Activated CD8-positive, alpha-beta memory T cell treated with anti-CD3 and anti-CD28 coated beads, Interleukin-2, amount 10 ng/mL, durations not matched to agents 7 days and 5 days (primary cell): ENCODE results near the gene SLCO1B1. TPM values are rescaled to one million over a fixed set of nuclear protein-coding genes. Genes with fewer than 3 reads are reported as not detected.
A peak's percentile ranks its signal among the peaks of the same experiment; 100 is the strongest.
"Not testable (repeated sequence)": the region's sequence is repeated elsewhere in the genome, so short reads cannot be mapped to it uniquely, and the experiment has no call there.

Source experiments
- ATAC-seq: fragments of 150-1000 bp; cut with Tn5 transposase; one replicate; pipeline ENCODE4 v1.10.0; 2021; ENCODE audit warnings: moderate library complexity
- CTCF ChIA-PET: fragments of 350-600 bp; sonication (Branson Sonifier 250); formaldehyde crosslinking; loops from one replicate; lab custom pipeline; 2021; ENCODE audit warnings: antibody characterized with exemption; lab: Charles Lee
- DNase-seq: peaks from one replicate; pipeline ENCODE4 v3.0.0-alpha.2; 2020
- H3K27ac Mint-ChIP-seq: one replicate; pipeline ENCODE4 v1.8.0; 2021; ENCODE audit warnings: mild to moderate bottlenecking, mixed read lengths
- H3K27me3 Mint-ChIP-seq: one replicate; pipeline ENCODE4 v1.8.0; 2021; ENCODE audit warnings: mixed read lengths
- H3K36me3 Mint-ChIP-seq: one replicate; pipeline ENCODE4 v1.8.0; 2021; ENCODE audit warnings: mild to moderate bottlenecking, mixed read lengths
- H3K4me1 Mint-ChIP-seq: one replicate; pipeline ENCODE4 v1.8.0; 2021; ENCODE audit warnings: mixed read lengths
- H3K4me3 Mint-ChIP-seq: one replicate; pipeline ENCODE4 v1.8.0; 2021; ENCODE audit warnings: mild to moderate bottlenecking, moderate library complexity, mixed read lengths
- H3K9me3 Mint-ChIP-seq: one replicate; pipeline ENCODE4 v1.8.0; 2022; ENCODE audit warnings: low read depth, mixed read lengths
- total RNA-seq, 2 experiments: library from RNA; stranded (reverse); gene quantifications; one replicate each; pipeline ENCODE4 v1.2.3, GENCODE V29; 2021

Gene SLCO1B1
- total RNA-seq, 2 experiments from 2014 or later = not detected

DNA sequence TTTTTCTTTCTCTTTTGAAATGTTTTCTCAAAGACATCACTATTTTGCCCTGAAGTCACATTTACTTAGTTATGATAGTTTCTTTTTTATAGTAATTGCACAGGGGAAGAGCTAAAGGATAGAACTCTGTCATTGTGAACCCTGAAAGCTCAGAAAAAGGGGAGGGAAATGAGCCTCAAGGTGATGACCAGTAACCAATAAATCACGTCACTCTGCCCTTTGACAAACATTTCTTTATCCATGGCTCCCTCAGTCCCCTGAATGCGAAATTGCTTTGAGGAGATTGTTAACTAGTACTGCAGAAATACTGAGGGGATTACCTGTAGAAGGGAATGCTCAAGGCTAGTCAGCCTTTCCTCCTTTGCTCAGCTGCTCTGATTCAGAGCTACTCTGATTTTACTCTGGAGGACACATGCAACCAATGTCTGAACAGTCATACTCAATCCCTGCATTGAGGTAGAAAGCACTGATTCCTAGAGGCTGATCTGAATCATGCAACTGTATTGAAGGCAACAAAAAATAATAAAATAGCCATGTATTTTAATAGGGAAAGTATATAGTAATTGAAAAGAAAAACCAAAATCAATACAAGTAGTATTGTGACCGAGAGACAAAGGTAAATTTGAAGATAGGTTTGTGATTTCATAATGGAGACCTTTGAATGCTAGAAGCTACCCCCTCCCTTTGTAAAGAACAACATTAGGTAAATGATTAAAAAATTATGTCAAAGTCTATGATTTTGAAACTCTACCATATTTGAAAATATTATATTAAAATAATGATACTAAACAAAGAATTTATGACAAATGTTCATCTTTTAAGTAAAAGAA, 24.7 kb downstream of the SLCO1B1 start:
- H3K9me3 Mint-ChIP-seq = no peaks in the 10 kb centered on the region
- no peak overlapping the region for H3K4me3 Mint-ChIP-seq
- no peak for DNase-seq
- ATAC-seq = no peak
- H3K27ac Mint-ChIP-seq = no peak overlapping the region
- no peaks in the 10 kb centered on the region for H3K4me1 Mint-ChIP-seq
- no peaks in the 10 kb centered on the region for H3K27me3 Mint-ChIP-seq
- CTCF ChIA-PET = no interaction called here
- H3K36me3 Mint-ChIP-seq = no peaks in the 10 kb centered on the region

DNA sequence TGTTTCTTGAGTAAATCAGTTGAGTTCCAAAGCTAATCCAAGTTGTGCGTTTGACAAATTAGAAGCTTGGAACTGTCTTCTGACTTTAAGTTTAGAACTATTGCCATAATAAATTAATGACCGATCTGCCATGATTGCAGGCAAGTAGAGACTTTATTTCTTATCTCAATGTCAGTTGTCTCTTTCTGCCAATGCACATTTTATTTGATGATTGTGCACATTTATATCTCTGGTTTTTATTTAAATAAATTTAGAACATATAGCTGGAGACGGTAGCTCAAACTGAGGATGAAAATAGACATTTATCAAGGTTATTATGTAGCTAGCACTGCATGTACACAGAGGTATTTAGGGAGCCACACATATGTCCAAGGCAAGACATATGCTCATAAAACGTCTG, 34.1 kb downstream of the SLCO1B1 start:
- peaks cover 3% of the 10 kb centered on the region for H3K27me3 Mint-ChIP-seq
- H3K4me3 Mint-ChIP-seq = no peak overlapping the region
- CTCF ChIA-PET = interaction anchor here (1.8 kb wide), 1 partner anchor 215 kb away, joined by 5 read pairs; no protein-coding TSS in a partner anchor
- no peaks in the 10 kb centered on the region for H3K9me3 Mint-ChIP-seq
- no peaks in the 10 kb centered on the region for H3K4me1 Mint-ChIP-seq
- ATAC-seq (no peak), DNase-seq (no peak)
- H3K36me3 Mint-ChIP-seq = no peaks in the 10 kb centered on the region
- H3K27ac Mint-ChIP-seq = no peak overlapping the region

DNA sequence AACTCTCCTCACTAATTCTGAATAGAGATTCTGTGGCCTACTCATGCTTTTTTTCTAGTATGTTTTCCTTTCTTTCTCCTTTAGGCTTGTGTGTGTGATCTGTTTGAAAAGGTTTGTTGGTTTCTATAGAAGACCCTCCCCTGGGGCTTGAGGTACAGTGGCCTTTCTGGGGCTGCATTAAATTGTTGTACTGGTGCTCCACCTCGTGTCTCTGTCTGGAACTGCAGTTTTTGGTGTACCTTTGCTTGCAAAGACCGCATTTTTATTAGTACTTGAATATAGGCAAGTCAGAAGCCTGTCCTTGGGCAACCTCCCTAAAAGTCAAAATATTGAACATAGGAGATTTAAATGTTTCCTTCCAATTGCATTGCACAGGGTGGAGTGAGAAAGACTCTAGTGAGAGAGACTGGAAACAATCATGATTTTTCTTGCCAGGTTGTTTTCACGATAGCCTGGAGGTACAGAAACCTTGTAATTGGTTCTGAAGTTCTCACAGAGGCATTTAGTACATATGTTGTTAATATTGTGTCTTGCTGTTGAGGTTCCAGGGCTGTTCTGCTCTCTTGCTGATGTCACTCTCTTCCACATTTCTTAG, 39.0 kb downstream of the SLCO1B1 start:
- no peak for ATAC-seq
- Mint-ChIP-seq H3K27me3 (peaks cover 3% of the 10 kb centered on the region), H3K9me3 (no peaks in the 10 kb centered on the region), H3K36me3 (no peaks in the 10 kb centered on the region), H3K4me3 (no peak overlapping the region), H3K27ac (no peak overlapping the region), H3K4me1 (no peaks in the 10 kb centered on the region)
- CTCF ChIA-PET = no interaction called here
- DNase-seq = peak; percentile 46

GRCh38 chr12:21172079-21172478, 41.1 kb downstream of the SLCO1B1 start:
- no peaks in the 10 kb centered on the region for H3K4me1 Mint-ChIP-seq
- CTCF ChIA-PET = interaction anchor here (0.7 to 2.0 kb wide), 2 partner anchors 145 to 222 kb away, joined by 3 to 5 read pairs; no protein-coding TSS in a partner anchor
- no peak overlapping the region for H3K27ac Mint-ChIP-seq
- ATAC-seq = no peak
- DNase-seq = no peak
- H3K36me3 Mint-ChIP-seq = no peaks in the 10 kb centered on the region
- no peaks in the 10 kb centered on the region for H3K9me3 Mint-ChIP-seq
- peaks cover 3% of the 10 kb centered on the region for H3K27me3 Mint-ChIP-seq
- H3K4me3 Mint-ChIP-seq = no peak overlapping the region

DNA sequence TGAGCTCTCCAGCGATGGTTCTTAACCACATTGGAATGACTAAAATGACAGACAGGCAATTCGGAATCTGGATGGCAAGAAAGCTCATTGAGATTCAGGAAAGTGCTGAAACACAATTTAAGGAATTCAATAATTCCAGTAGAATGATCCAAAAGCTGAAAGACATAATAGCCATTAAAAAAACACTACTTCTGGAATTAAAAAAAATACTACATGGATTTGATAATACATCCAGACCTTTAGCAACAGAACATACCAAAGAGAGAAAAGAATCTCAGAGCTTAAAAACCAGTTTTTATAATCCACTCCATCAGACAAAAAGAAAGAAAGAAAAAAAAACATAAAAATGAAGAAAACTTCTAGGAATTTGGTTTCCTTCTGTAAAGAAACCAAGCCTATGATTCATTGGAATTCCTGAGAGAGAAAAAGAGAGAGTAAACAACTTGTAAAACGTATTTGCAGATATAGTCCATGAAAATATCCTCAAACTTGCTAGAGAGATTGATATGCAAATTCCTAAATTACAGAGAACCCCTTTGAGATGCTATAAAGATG, 52.8 kb downstream of the SLCO1B1 start:
- CTCF ChIA-PET = interaction anchor here (0.5 kb wide), 1 partner anchor 220 kb away, joined by 3 read pairs; no protein-coding TSS in a partner anchor
- no peak for ATAC-seq
- Mint-ChIP-seq H3K4me3 (no peak overlapping the region), H3K9me3 (no peaks in the 10 kb centered on the region), H3K27me3 (peaks cover 5% of the 10 kb centered on the region), H3K36me3 (no peaks in the 10 kb centered on the region), H3K27ac (no peak overlapping the region), H3K4me1 (no peaks in the 10 kb centered on the region)
- DNase-seq = no peak

DNA sequence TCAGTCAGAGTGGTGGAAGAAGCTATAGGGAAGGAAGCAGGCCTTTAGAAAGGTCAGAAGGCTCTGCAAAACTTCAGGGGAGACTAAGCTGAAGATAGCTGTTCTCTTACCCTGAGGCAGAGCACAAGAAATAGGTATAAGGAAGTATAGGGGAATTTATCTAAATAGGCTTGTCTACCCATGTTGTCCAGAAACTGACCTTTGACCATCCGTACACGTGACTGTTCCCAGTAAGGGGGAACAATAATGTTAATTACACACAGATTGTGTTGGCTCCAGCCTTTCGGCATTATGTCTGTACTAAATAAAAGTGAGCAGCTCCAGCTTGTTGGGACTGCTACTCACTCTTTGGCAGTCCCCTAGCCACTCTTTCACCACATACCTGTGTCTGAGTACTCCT, 59.0 kb downstream of the SLCO1B1 start:
- Mint-ChIP-seq H3K27ac (no peak overlapping the region), H3K27me3 (no peaks in the 10 kb centered on the region), H3K9me3 (peaks cover 2% of the 10 kb centered on the region), H3K4me3 (no peak overlapping the region), H3K36me3 (no peaks in the 10 kb centered on the region), H3K4me1 (no peaks in the 10 kb centered on the region)
- CTCF ChIA-PET = no interaction called here
- no peak for ATAC-seq
- no peak for DNase-seq

GRCh38 chr12:21214433-21214832, 83.4 kb downstream of the SLCO1B1 start:
- CTCF ChIA-PET, H3K4me1 Mint-ChIP-seq, H3K9me3 Mint-ChIP-seq, DNase-seq, H3K27me3 Mint-ChIP-seq, H3K4me3 Mint-ChIP-seq, H3K36me3 Mint-ChIP-seq, H3K27ac Mint-ChIP-seq, ATAC-seq: not testable (repeated sequence)

DNA sequence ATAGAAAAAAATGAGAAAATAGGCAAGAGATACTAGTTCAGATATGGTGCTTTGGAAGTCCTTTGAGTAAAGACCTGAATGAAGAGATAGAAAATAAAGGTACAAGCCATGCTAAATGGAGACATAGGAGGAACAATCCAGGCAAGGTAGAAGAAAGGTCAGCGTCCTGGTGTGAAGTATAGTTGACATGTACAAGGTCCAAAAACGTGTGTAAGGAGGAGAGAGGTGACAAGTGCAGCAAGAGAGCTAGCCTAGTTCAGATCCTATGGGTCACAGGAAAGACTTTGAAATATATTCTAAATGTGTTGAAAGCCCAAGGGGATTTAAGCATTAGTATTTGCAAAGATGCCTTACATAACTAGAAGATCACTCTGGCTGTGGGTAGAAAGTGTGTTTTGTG, 88.2 kb downstream of the SLCO1B1 start:
- no peaks in the 10 kb centered on the region for H3K36me3 Mint-ChIP-seq

GRCh38 chr12:21220266-21220665, 89.3 kb downstream of the SLCO1B1 start:
- Mint-ChIP-seq H3K27me3 (no peaks in the 10 kb centered on the region), H3K9me3 (no peaks in the 10 kb centered on the region), H3K36me3 (no peaks in the 10 kb centered on the region), H3K4me3 (no peak overlapping the region), H3K27ac (no peak overlapping the region), H3K4me1 (no peaks in the 10 kb centered on the region)
- CTCF ChIA-PET = no interaction called here
- no peak for ATAC-seq
- no peak for DNase-seq

More for the DNA sequence above, 88.2 kb downstream of the SLCO1B1 start:
- Mint-ChIP-seq H3K4me3 (no peak overlapping the region), H3K9me3 (no peaks in the 10 kb centered on the region), H3K27me3 (no peaks in the 10 kb centered on the region), H3K4me1 (no peaks in the 10 kb centered on the region), H3K27ac (no peak overlapping the region)
- CTCF ChIA-PET = no interaction called here
- ATAC-seq (no peak), DNase-seq (no peak)

- H3K9me3 Mint-ChIP-seq = no peaks in the 10 kb centered on the region
Measured at GRCh38 chr12:21221072-21221471, 90.1 kb downstream of the SLCO1B1 start.

DNA sequence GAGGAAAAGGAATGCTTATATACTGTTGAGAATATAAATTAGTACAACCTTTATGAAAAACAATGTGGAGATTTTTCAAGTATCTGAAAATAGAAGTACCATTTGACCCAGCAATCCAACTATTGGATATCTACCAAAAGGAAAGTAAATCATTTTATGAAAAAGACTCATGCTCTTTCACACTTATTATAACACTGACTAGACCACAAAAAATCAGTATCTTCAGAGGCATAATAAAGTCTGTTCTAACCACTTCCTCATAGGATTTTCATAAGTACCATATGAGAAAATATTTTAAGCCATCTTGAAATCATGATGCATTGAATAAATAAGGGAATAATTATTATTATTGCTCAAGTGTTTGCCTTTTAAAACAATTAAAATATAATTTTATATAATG, 90.8 kb downstream of the SLCO1B1 start:
- H3K27ac Mint-ChIP-seq = no peak overlapping the region
- no peak overlapping the region for H3K4me3 Mint-ChIP-seq
- H3K4me1 Mint-ChIP-seq = no peaks in the 10 kb centered on the region
- ATAC-seq (no peak), DNase-seq (no peak)
- H3K27me3 Mint-ChIP-seq = no peaks in the 10 kb centered on the region
- H3K9me3 Mint-ChIP-seq = no peaks in the 10 kb centered on the region
- H3K36me3 Mint-ChIP-seq = no peaks in the 10 kb centered on the region
- CTCF ChIA-PET = no interaction called here

More at GRCh38 chr12:21221072-21221471, 90.1 kb downstream of the SLCO1B1 start:
- no peaks in the 10 kb centered on the region for H3K4me1 Mint-ChIP-seq
- no peak overlapping the region for H3K4me3 Mint-ChIP-seq
- ATAC-seq = no peak
- no peaks in the 10 kb centered on the region for H3K27me3 Mint-ChIP-seq
- no peak overlapping the region for H3K27ac Mint-ChIP-seq
- CTCF ChIA-PET = no interaction called here
- no peaks in the 10 kb centered on the region for H3K36me3 Mint-ChIP-seq
- DNase-seq = no peak

DNA sequence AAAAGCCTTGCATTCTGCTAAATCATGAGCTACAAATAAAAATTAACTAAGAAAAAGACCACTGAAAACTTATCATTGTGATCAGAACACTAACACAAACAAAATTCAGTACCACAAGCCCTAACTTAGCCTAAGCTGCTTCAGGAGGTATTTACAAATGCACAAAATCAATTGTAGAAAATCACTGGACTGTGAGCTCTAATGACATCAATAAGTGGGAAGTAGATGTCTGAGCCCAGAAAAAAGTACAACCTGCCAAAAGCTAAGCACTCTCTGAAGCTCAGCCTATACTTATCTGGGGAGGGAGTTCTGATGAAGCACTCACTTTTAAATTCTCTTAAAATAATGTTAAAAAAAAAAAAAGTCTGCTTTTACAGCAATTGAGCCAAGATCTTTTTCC, 92.9 kb downstream of the SLCO1B1 start:
- Mint-ChIP-seq H3K27me3 (no peaks in the 10 kb centered on the region), H3K4me1 (no peaks in the 10 kb centered on the region), H3K4me3 (no peak overlapping the region), H3K36me3 (no peaks in the 10 kb centered on the region), H3K9me3 (no peaks in the 10 kb centered on the region), H3K27ac (no peak overlapping the region)
- CTCF ChIA-PET = interaction anchor here (0.7 kb wide), 1 partner anchor 186 kb away, joined by 3 read pairs; no protein-coding TSS in a partner anchor
- DNase-seq (no peak), ATAC-seq (no peak)

DNA sequence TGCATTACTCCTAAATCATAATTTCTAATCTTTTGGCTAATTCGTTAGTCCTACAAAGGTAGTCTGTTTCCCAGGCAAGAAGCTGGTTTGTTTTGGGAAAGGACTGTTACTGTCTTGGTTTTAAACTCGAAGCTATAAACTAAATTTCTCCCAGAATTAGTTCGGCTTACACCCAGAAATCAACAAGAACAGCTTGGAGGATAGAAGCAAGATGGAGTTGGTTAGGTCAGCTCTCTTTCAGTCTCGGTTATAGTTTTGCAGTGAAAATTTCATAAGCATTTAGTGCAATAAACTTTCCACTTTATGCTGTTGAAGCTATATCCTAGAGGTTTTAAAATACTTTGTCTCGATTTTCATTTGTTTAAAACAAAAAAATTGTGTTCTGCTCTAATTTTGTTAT, 103.4 kb downstream of the SLCO1B1 start:
- Mint-ChIP-seq H3K9me3 (no peaks in the 10 kb centered on the region), H3K27me3 (no peaks in the 10 kb centered on the region), H3K4me1 (no peaks in the 10 kb centered on the region), H3K27ac (no peak overlapping the region), H3K4me3 (no peak overlapping the region), H3K36me3 (no peaks in the 10 kb centered on the region)
- CTCF ChIA-PET = interaction anchor here (1.0 kb wide), 1 partner anchor 14 kb away, joined by 3 read pairs; no protein-coding TSS in a partner anchor
- ATAC-seq (no peak), DNase-seq (no peak)
